Transverse colon (tissue), 4 donors: Measurements from ENCODE around the gene FABP3.

ENCODE experiments used
- CTCF ChIP-seq, 5 experiments: fragments of 200-600 bp in 3 of 5; fragments of 450-650 bp in 2 of 5; sonication (generic) in 3 of 5; IDR thresholded peaks; 1 replicate in 2 of 5; 2 replicates in 3 of 5; pipeline ENCODE4 v1.5.1; 2016 to 2017; ENCODE audit warnings: antibody characterized with exemption in 5 of 5, inconsistent platforms in 3 of 5, mild to moderate bottlenecking in 2 of 5, moderate library complexity in 1 of 5
- EP300 ChIP-seq: sonication (generic); formaldehyde crosslinking; IDR thresholded peaks from one replicate; pipeline ENCODE4 v1.6.1; 2017; ENCODE audit warnings: antibody characterized with exemption, low read depth
- POLR2A ChIP-seq: fragments of 450-650 bp; IDR thresholded peaks from one replicate; pipeline ENCODE4 v1.6.1; 2016; ENCODE audit warnings: antibody characterized with exemption, mild to moderate bottlenecking, moderate library complexity
- POLR2AphosphoS5 ChIP-seq, 3 donors: sonication (generic); formaldehyde crosslinking; IDR thresholded peaks; one replicate each; pipeline ENCODE4 v1.6.1; 2016; ENCODE audit warnings: antibody characterized with exemption in 3 of 3

DNA sequence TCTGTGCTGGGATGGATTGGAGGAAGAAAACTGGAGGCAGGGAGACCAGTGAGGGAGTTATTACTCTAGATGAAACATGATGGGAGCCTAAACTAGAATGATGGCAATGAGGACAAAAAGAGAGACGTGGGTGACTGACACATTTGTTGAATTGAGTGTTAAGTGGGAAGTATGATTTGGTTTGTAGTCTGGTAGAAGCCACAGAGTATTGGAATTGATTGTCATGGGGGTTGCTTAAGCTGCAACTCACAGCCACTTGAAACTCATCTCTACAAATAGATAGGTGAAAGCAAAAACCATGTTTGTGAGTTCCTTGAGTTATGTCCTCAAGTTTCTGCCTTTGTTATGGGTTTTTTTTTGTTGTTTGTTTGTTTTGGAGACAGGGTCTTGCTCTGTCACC is 28.4 kb downstream of the FABP3 start:
- TF ChIP-seq CTCF (IDR thresholded peaks at IDR 0.05) (no peak), EP300 (no peak), POLR2AphosphoS5 (IDR thresholded peaks at IDR 0.05) (no peak), POLR2A (no peak)
